Measurements from ENCODE around the gene CAMK4. TPM values are rescaled to one million over a fixed set of nuclear protein-coding genes. Genes with fewer than 3 reads are reported as not detected.

Gene CAMK4
- total RNA-seq, 2 donors from 2014 or later = 139 to 163 TPM

Other genes with a start within 250 kb of the CAMK4 start
- gene TSLP, start 152.7 kb upstream of the CAMK4 start, total RNA-seq = not detected
- 10 to 100 TPM; 22.7 to 27.9 TPM for gene WDR36, start 132.0 kb upstream of the CAMK4 start, total RNA-seq